ENCODE data around the gene MARCO.

MARCO gene

DNA sequence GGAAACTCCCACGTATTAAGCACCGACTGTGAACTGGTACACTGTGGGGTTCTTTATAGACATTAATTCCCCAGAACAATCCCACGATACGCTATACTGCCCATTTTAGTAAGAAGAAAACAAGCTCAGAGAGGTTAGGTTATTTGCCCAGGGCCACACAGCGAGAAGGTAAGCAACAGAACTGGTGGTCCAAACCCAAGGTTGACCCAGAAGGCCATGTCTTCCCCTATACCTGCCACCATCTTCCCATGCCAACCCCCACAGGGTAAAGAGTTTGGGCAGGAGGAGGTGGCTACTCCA, 69.9 kb downstream of the MARCO start:
- H3K36me3 ChIP-seq (ENCODE audit: control insufficient read depth, insufficient read depth, low read length), result no peaks in the 10 kb centered on the region
- H3K4me1 ChIP-seq (ENCODE audit: control insufficient read depth, insufficient read depth, low read length), result no peaks in the 10 kb centered on the region
- peak overlapping the region; percentile 24 for H3K4me3 ChIP-seq (ENCODE audit: low read depth, low read length)
- H3K27me3 ChIP-seq (ENCODE audit: control insufficient read depth, insufficient read depth, low read length), result peaks cover 22% of the 10 kb centered on the region
- H3K9ac ChIP-seq (ENCODE audit: low read depth, low read length), result no peak overlapping the region
- H3K9me3 ChIP-seq (ENCODE audit: control insufficient read depth, insufficient read depth, low read length), result no peaks in the 10 kb centered on the region

DNA sequence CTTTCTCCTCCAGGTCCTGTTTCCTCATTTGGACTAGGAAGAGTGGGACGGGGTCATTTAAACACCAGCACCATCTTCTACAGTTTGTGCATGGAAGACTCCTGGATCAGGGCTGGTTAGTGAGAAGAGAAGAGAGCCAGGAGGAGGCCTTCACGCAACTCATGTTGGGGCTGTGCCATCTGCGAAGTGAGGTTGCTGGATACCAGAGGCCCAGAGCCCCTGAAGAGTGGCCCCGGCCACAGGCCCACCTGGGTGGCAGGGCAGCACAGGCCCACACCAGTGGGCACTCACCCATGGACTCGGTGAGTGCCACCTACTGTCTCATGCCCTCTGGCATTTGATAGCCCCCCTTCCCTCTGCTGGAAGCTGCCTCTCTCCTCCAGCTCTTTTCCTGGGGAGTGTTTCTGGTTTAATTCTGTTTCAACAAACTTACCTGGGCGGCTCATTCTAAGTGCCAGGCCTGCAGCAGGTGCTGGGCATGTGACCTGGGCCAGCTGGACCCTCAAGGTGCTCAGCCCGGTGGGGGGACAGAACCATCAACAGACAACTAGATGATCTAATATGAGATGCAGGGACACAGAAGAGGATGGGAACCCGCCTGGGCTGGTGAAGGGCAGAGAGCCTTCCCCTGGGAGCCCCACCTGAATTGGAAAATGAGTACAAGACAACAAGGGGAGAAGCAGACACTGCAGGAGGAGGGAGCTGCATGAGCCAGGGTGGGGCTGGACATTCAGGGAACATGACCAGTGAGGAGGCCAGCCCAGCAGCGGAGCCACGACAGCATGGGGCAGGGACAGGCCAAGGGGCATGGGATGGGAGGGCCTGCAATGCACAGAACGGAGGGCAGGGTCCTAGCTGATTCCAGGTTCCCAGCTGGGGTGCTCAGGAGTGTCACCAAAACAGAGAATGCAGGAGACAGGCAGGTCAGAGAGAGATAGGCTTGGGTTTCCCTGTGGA, 70.6 kb downstream of the MARCO start:
- H3K4me3 ChIP-seq (ENCODE audit: low read depth, low read length), result no peak overlapping the region
- H3K9ac ChIP-seq (ENCODE audit: low read depth, low read length), result no peak overlapping the region
- H3K27me3 ChIP-seq (ENCODE audit: control insufficient read depth, insufficient read depth, low read length), result peaks cover 22% of the 10 kb centered on the region
- H3K4me1 ChIP-seq (ENCODE audit: control insufficient read depth, insufficient read depth, low read length), result no peaks in the 10 kb centered on the region
- no peaks in the 10 kb centered on the region for H3K36me3 ChIP-seq (ENCODE audit: control insufficient read depth, insufficient read depth, low read length)
- H3K9me3 ChIP-seq (ENCODE audit: control insufficient read depth, insufficient read depth, low read length), result no peaks in the 10 kb centered on the region

GRCh38 chr2:119013671-119014070, 71.7 kb downstream of the MARCO start:
- Histone ChIP-seq H3K9me3 (ENCODE audit: control insufficient read depth, insufficient read depth, low read length) (no peaks in the 10 kb centered on the region), H3K4me1 (ENCODE audit: control insufficient read depth, insufficient read depth, low read length) (no peaks in the 10 kb centered on the region), H3K9ac (ENCODE audit: low read depth, low read length) (no peak overlapping the region), H3K4me3 (ENCODE audit: low read depth, low read length) (no peak overlapping the region), H3K36me3 (ENCODE audit: control insufficient read depth, insufficient read depth, low read length) (no peaks in the 10 kb centered on the region), H3K27me3 (ENCODE audit: control insufficient read depth, insufficient read depth, low read length) (peaks cover 22% of the 10 kb centered on the region)

DNA sequence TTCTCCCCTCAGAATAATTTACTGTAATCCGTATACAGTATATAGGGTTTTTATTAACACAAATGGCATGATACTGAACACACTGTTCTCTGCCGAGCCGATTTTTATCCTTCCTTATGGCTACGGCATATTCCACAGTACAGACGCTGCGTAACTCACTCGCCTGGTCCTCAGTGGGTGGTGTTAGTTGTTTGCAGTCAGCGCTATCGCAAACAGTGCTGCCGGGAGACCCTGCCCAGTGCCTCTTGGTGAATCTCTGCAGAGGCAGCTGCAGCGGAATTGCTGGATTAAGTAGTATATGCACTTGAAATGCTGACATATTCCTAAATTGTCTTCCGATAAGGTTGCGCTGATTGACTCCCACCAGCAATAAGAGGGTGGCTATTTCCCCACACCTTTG, 73.9 kb downstream of the MARCO start:
- Histone ChIP-seq H3K36me3 (ENCODE audit: control insufficient read depth, insufficient read depth, low read length) (no peaks in the 10 kb centered on the region), H3K4me1 (ENCODE audit: control insufficient read depth, insufficient read depth, low read length) (no peaks in the 10 kb centered on the region), H3K4me3 (ENCODE audit: low read depth, low read length) (no peak overlapping the region), H3K27me3 (ENCODE audit: control insufficient read depth, insufficient read depth, low read length) (peaks cover 9% of the 10 kb centered on the region), H3K9me3 (ENCODE audit: control insufficient read depth, insufficient read depth, low read length) (no peaks in the 10 kb centered on the region), H3K9ac (ENCODE audit: low read depth, low read length) (no peak overlapping the region)

DNA sequence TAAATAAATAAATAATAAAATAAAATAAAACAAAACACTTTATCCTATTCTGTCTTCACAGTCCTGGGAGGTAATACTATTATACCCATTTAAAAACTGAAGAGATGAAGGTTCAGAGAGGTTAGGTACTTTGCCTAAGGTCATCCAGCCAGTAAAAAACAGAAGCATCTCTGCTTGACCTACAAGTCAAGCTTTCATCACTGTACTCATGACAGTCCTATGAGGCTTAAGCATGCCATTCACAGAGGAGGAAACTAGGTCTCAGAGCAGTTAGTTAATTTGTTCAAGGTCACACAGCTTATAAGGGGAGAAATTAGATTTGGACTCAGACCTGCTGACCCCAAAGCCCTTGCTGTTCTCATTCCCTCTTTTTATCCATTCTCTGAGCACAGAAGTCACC, 77.5 kb downstream of the MARCO start:
- no peaks in the 10 kb centered on the region for H3K36me3 ChIP-seq (ENCODE audit: control insufficient read depth, insufficient read depth, low read length)
- H3K9ac ChIP-seq (ENCODE audit: low read depth, low read length), result no peak overlapping the region
- no peaks in the 10 kb centered on the region for H3K27me3 ChIP-seq (ENCODE audit: control insufficient read depth, insufficient read depth, low read length)
- no peaks in the 10 kb centered on the region for H3K9me3 ChIP-seq (ENCODE audit: control insufficient read depth, insufficient read depth, low read length)
- no peak overlapping the region for H3K4me3 ChIP-seq (ENCODE audit: low read depth, low read length)
- H3K4me1 ChIP-seq (ENCODE audit: control insufficient read depth, insufficient read depth, low read length), result no peaks in the 10 kb centered on the region

DNA sequence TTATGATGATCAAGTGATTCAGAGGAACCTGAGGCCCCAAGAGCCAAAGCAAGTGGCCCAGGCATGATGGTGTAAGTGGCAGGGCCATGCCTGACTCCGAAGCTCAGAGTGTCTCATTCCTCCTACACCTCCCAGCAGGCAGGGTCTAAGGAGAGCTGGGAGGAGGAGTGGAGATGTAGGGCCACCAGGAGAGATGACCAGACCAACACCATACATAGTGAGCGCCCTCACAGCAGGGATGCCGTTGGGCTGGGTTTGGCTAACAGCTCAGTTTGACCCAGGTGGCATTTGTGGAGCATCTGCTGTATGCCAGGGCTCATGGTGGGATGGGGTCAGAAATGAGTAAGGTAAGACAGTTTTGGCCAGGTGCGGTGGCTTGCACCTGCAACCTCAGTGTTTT, 80.7 kb downstream of the MARCO start:
- Histone ChIP-seq H3K36me3 (ENCODE audit: control insufficient read depth, insufficient read depth, low read length) (no peaks in the 10 kb centered on the region), H3K4me1 (ENCODE audit: control insufficient read depth, insufficient read depth, low read length) (no peaks in the 10 kb centered on the region), H3K27me3 (ENCODE audit: control insufficient read depth, insufficient read depth, low read length) (no peaks in the 10 kb centered on the region), H3K9me3 (ENCODE audit: control insufficient read depth, insufficient read depth, low read length) (no peaks in the 10 kb centered on the region), H3K4me3 (ENCODE audit: low read depth, low read length) (no peak overlapping the region), H3K9ac (ENCODE audit: low read depth, low read length) (no peak overlapping the region)

DNA sequence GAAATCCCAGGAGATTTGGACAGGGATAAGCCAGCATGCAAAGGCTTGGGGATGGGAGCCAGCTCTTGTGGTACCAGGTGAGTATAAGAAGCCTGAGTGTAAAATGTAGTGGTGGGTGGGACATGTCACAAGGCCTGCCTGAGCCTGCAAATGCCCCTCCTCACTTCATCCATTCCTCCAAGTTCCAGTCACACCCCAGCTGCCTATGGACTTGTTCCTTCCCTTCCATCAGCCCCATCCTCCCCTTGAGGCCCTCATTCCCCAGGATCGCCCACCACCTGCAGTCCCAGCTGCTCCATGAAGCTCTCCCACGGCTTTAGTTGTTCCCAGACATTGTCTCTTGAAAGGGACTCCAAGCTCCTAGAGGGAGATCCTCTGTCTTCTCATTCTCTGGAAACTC, 81.5 kb downstream of the MARCO start:
- Histone ChIP-seq H3K4me3 (ENCODE audit: low read depth, low read length) (no peak overlapping the region), H3K4me1 (ENCODE audit: control insufficient read depth, insufficient read depth, low read length) (no peaks in the 10 kb centered on the region), H3K27me3 (ENCODE audit: control insufficient read depth, insufficient read depth, low read length) (no peaks in the 10 kb centered on the region), H3K9ac (ENCODE audit: low read depth, low read length) (no peak overlapping the region), H3K36me3 (ENCODE audit: control insufficient read depth, insufficient read depth, low read length) (no peaks in the 10 kb centered on the region), H3K9me3 (ENCODE audit: control insufficient read depth, insufficient read depth, low read length) (no peaks in the 10 kb centered on the region)

- no peaks in the 10 kb centered on the region for H3K36me3 ChIP-seq (ENCODE audit: control insufficient read depth, insufficient read depth, low read length)
These were observed 82.2 kb downstream of the MARCO start for GRCh38 chr2:119024152-119024551.

DNA sequence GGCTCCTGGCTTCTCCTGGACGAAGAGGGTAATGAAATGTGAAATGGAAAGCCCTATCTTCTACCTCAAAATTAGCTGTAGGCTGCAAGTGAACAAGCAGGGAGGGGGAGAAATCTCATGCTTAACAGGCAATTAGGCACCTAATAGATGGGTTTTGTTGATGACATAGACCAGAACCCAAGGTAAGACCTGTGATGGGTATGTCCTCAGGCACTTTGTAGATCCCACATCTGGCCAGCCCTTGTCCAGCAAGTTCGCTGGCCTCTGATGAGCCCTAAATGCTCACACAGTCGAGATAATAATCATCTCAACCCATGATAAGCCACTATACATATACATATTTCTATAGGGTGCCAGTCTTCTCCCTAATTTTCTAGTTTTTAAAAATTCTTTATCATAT, 82.6 kb downstream of the MARCO start:
- no peaks in the 10 kb centered on the region for H3K27me3 ChIP-seq (ENCODE audit: control insufficient read depth, insufficient read depth, low read length)
- no peak overlapping the region for H3K4me3 ChIP-seq (ENCODE audit: low read depth, low read length)
- H3K36me3 ChIP-seq (ENCODE audit: control insufficient read depth, insufficient read depth, low read length), result no peaks in the 10 kb centered on the region
- H3K9ac ChIP-seq (ENCODE audit: low read depth, low read length), result no peak overlapping the region
- no peaks in the 10 kb centered on the region for H3K9me3 ChIP-seq (ENCODE audit: control insufficient read depth, insufficient read depth, low read length)
- H3K4me1 ChIP-seq (ENCODE audit: control insufficient read depth, insufficient read depth, low read length), result no peaks in the 10 kb centered on the region

More at GRCh38 chr2:119024152-119024551, 82.2 kb downstream of the MARCO start:
- Histone ChIP-seq H3K9me3 (ENCODE audit: control insufficient read depth, insufficient read depth, low read length) (no peaks in the 10 kb centered on the region), H3K4me3 (ENCODE audit: low read depth, low read length) (no peak overlapping the region), H3K9ac (ENCODE audit: low read depth, low read length) (no peak overlapping the region), H3K27me3 (ENCODE audit: control insufficient read depth, insufficient read depth, low read length) (no peaks in the 10 kb centered on the region), H3K4me1 (ENCODE audit: control insufficient read depth, insufficient read depth, low read length) (no peaks in the 10 kb centered on the region)

DNA sequence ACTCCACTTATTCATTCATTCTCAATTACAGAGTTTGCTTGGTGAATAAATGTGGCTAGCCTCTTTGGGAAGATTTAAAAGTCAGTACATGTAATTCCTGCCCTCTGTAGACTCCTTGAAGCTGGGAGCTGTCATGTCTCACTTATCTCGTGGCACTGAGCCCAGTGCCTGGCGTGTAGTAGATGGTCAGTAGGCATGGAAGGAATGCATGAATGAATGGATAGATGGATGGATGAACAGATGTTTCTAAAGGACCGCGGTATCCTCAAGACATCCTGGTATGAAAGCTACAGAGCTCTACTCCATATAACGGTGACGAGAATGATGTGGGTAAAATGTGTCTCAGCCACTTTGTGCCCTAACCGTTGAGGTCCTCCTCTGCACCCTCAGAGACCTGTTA, 83.0 kb downstream of the MARCO start:
- Histone ChIP-seq H3K36me3 (ENCODE audit: control insufficient read depth, insufficient read depth, low read length) (no peaks in the 10 kb centered on the region), H3K9ac (ENCODE audit: low read depth, low read length) (no peak overlapping the region), H3K9me3 (ENCODE audit: control insufficient read depth, insufficient read depth, low read length) (no peaks in the 10 kb centered on the region), H3K4me3 (ENCODE audit: low read depth, low read length) (no peak overlapping the region), H3K27me3 (ENCODE audit: control insufficient read depth, insufficient read depth, low read length) (no peaks in the 10 kb centered on the region), H3K4me1 (ENCODE audit: control insufficient read depth, insufficient read depth, low read length) (no peaks in the 10 kb centered on the region)

DNA sequence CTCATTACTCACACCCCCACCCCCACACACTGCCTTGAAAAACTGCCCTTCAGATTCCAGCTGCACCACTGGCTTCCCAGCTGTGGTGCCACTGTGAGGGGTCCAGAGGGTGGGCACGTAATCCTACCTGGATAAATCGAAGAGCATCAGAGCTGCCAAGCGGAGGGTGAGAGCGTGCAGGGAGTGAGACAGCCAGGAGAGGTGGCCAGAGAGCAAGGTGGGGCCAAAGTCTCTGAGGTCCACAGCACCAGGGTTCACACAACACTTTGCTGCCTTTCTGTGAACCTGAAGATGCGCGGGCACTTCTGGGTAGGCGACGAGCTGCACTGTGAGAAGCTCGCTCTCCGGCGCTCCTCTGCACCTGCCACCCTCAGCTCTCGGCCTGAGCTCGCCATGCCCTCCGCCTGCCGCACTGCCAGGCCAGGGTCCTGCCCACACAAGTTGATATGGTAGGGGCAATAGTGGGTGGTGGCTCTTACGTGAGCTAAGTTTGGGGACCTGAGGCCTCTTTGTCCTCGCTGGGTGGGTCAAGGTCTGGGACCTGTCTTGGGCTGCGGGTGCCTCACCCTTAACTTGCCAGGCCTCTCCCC, 83.9 kb downstream of the MARCO start:
- H3K4me3 ChIP-seq (ENCODE audit: low read depth, low read length), result no peak overlapping the region
- no peaks in the 10 kb centered on the region for H3K36me3 ChIP-seq (ENCODE audit: control insufficient read depth, insufficient read depth, low read length)
- no peaks in the 10 kb centered on the region for H3K9me3 ChIP-seq (ENCODE audit: control insufficient read depth, insufficient read depth, low read length)
- H3K4me1 ChIP-seq (ENCODE audit: control insufficient read depth, insufficient read depth, low read length), result no peaks in the 10 kb centered on the region
- H3K27me3 ChIP-seq (ENCODE audit: control insufficient read depth, insufficient read depth, low read length), result no peaks in the 10 kb centered on the region
- no peak overlapping the region for H3K9ac ChIP-seq (ENCODE audit: low read depth, low read length)

GRCh38 chr2:119026890-119027289, 84.9 kb downstream of the MARCO start:
- H3K4me1 ChIP-seq (ENCODE audit: control insufficient read depth, insufficient read depth, low read length), result no peaks in the 10 kb centered on the region
- no peaks in the 10 kb centered on the region for H3K36me3 ChIP-seq (ENCODE audit: control insufficient read depth, insufficient read depth, low read length)
- no peaks in the 10 kb centered on the region for H3K9me3 ChIP-seq (ENCODE audit: control insufficient read depth, insufficient read depth, low read length)
- no peaks in the 10 kb centered on the region for H3K27me3 ChIP-seq (ENCODE audit: control insufficient read depth, insufficient read depth, low read length)
- H3K4me3 ChIP-seq (ENCODE audit: low read depth, low read length), result no peak overlapping the region
- no peak overlapping the region for H3K9ac ChIP-seq (ENCODE audit: low read depth, low read length)
